GM12878 (cell line): ENCODE results near the gene PPP1CC. TPM values are rescaled to one million over a fixed set of nuclear protein-coding genes. Genes with fewer than 3 reads are reported as not detected.
A peak's percentile ranks its signal among the peaks of the same experiment; 100 is the strongest.

Experiments
- ATAC-seq: fragments of 200-7000 bp; cut with Tn5 transposase; 3 replicates; pipeline ENCODE4 v1.9.1; 2020; ENCODE audit warnings: mild to moderate bottlenecking, moderate library complexity
- BruUV-seq: library from RNA; stranded (reverse); fragments of 400-500 nt; replicated peaks from 2 replicates; lab custom pipeline; 2021; lab: Mats Ljungman, UMichigan
- CTCF ChIA-PET: fragments of 300-600 bp; sonication (Branson Sonifier 250); formaldehyde crosslinking; extraction: SDS; loops from one replicate; lab custom pipeline; 2021; ENCODE audit warnings: inconsistent platforms; lab: Yijun Ruan, JAX
- POLR2A ChIA-PET: fragments of 350-600 bp; formaldehyde crosslinking; extraction: SDS; loops from one replicate; lab custom pipeline; 2021; ENCODE audit warnings: inconsistent platforms; lab: Charles Lee
- RAD21 ChIA-PET: fragments of 300-600 bp; sonication (Branson Sonifier 250); formaldehyde crosslinking; loops from one replicate; lab custom pipeline; 2023; ENCODE audit warnings: antibody characterized with exemption; ENCODE audit not compliant: unreplicated experiment; lab: Charles Lee
- SMC1A ChIA-PET: fragments of 300-600 bp; sonication (Branson Sonifier 250); formaldehyde crosslinking; loops from one replicate; lab custom pipeline; 2023; ENCODE audit not compliant: unreplicated experiment, uncharacterized antibody; lab: Charles Lee
- DNase-seq: peaks from one replicate; pipeline ENCODE4 v3.0.0-alpha.2; 2011; ENCODE audit warnings: low read depth, low spot score
- FAIRE-seq: peaks from 3 replicates; lab custom pipeline; 2011; peaks lifted over from hg19 to GRCh38; lab: Jason Lieb, UNC
- H2AFZ ChIP-seq: 2 replicates; pipeline ENCODE4 v1.6.0; 2011; ENCODE audit warnings: low read depth, low read length, control low read depth; ENCODE audit not compliant: control insufficient read depth
- H3K27ac ChIP-seq: 2 replicates; pipeline ENCODE4 v1.5.1; 2011; ENCODE audit warnings: control low read depth; ENCODE audit not compliant: control insufficient read depth, insufficient read depth
- H3K27me3 ChIP-seq, 2 experiments: replicated peaks in 1 of 2; 2 replicates each; pipeline versions ENCODE4 v1.6.0 to v1.6.1; 2011; ENCODE audit warnings: low read length in 1 of 2; ENCODE audit not compliant: control insufficient read depth in 2 of 2, insufficient read depth in 2 of 2
- H3K36me3 ChIP-seq, 2 experiments: 2 replicates each; pipeline ENCODE4 v1.5.1; 2011; ENCODE audit warnings: low read length in 1 of 2; ENCODE audit not compliant: control insufficient read depth in 2 of 2, insufficient read depth in 2 of 2
- H3K4me1 ChIP-seq: 2 replicates; pipeline ENCODE4 v1.6.1; 2011; ENCODE audit warnings: mild to moderate bottlenecking, low read length, moderate library complexity, mixed read lengths; ENCODE audit not compliant: control insufficient read depth, insufficient read depth
- H3K4me2 ChIP-seq: 2 replicates; pipeline ENCODE4 v1.6.0; 2011; ENCODE audit warnings: control low read depth; ENCODE audit not compliant: control insufficient read depth, insufficient read depth
- H3K4me3 ChIP-seq: fragments of 200-600 bp; sonication (generic); 2 replicates; pipeline ENCODE4 v1.5.1; 2016
- H3K79me2 ChIP-seq: 2 replicates; pipeline ENCODE4 v1.6.0; 2011; ENCODE audit warnings: low read length; ENCODE audit not compliant: control insufficient read depth, insufficient read depth
- H3K9ac ChIP-seq: 2 replicates; pipeline ENCODE4 v1.8.0; 2011; ENCODE audit warnings: low read length, control low read depth, mixed read lengths; ENCODE audit not compliant: control insufficient read depth, insufficient read depth
- H3K9me3 ChIP-seq: replicated peaks from 3 replicates; pipeline ENCODE4 v1.5.1; 2011; ENCODE audit warnings: mild to moderate bottlenecking, low read length; ENCODE audit not compliant: control insufficient read depth, insufficient read depth
- H4K20me1 ChIP-seq: 2 replicates; pipeline ENCODE4 v1.6.0; 2011; ENCODE audit not compliant: control insufficient read depth, insufficient read depth
- CHD2 ChIP-seq: IDR thresholded peaks from 2 replicates; pipeline ENCODE4 v1.6.1; 2011; ENCODE audit warnings: low read depth, low read length, improper control_type of control experiment, borderline replicate concordance
- RCOR1 ChIP-seq: conservative IDR thresholded peaks from 2 replicates; pipeline ENCODE4 v1.6.1; 2012; ENCODE audit warnings: low read depth, low read length, improper control_type of control experiment
- WGBS: methylation state at CpG from one replicate; pipeline ENCODE4 v1.1.6; 2016; ENCODE audit warnings: low lambda C conversion rate; ENCODE audit not compliant: insufficient replicate concordance, insufficient coverage; ENCODE audit errors: missing lambda C conversion rate; 5-methylcytosine and 5-hydroxymethylcytosine counted together
- in situ Hi-C: fragments of 300-500 bp; cut with MboI; formaldehyde crosslinking; loops from 9 replicates; pipeline ENCODE4 v1.14.3; 2018; ENCODE audit warnings: mixed read lengths
- intact Hi-C: fragments of 100-400 bp; cut with micrococcal nuclease; formaldehyde crosslinking; loops from one replicate; pipeline ENCODE4 v1.14.2; 2022; ENCODE audit not compliant: unreplicated experiment
- polyA plus RNA-seq, 11 experiments: library from polyadenylated mRNA; depleted of rRNA in 4 of 11; unstranded in 6 of 11; stranded (reverse) in 5 of 11; fragments of >200 nt; fragmentation: Nextera tagmentation in 4 of 11; fragmentation: Illumina TruSeq in 1 of 11; extraction: Ambion mirVana in 4 of 11; extraction: Trizol in 1 of 11; gene quantifications; 1 replicate in 1 of 11; 2 replicates in 10 of 11; pipeline versions ENCODE4 v1.2.1 to v1.2.3, GENCODE V29; 2011 to 2016; ENCODE audit warnings: inconsistent platforms in 2 of 11, missing spikeins in 2 of 11, low read depth in 1 of 11
- total RNA-seq, 4 experiments: library from RNA; depleted of rRNA in 3 of 4; stranded (reverse); fragments of >200 nt in 3 of 4; fragmentation: Illumina TruSeq in 1 of 4; extraction: Trizol in 1 of 4; gene quantifications; 2 replicates each; pipeline versions ENCODE4 v1.2.1 to v1.2.3, GENCODE V29; 2013 to 2021
- TF ChIP-seq, protein P1 (sequence below): IDR thresholded peaks from 2 replicates; pipeline ENCODE4 v1.6.1; 2011; ENCODE audit warnings: low read depth, low read length, improper control_type of control experiment, borderline replicate concordance
- TF ChIP-seq, protein P2 (sequence below): fragments of 450-650 bp; IDR thresholded peaks from 2 replicates; pipeline ENCODE4 v1.6.1; 2016; ENCODE audit warnings: mild to moderate bottlenecking

Gene PPP1CC
- total and polyA plus RNA-seq, 10 of the 15 experiments (the other 5 are each of a cell fraction or from before 2014, with no cell fraction given): 64.4 to 279 (median 157) TPM

GRCh38 chr12:110684312-110684836 lies 58.3 kb downstream of the PPP1CC start (continued):
- TF ChIP-seq, protein P1, sequence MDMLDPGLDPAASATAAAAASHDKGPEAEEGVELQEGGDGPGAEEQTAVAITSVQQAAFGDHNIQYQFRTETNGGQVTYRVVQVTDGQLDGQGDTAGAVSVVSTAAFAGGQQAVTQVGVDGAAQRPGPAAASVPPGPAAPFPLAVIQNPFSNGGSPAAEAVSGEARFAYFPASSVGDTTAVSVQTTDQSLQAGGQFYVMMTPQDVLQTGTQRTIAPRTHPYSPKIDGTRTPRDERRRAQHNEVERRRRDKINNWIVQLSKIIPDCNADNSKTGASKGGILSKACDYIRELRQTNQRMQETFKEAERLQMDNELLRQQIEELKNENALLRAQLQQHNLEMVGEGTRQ: no peak
- no peak for TF ChIP-seq CHD2

DNA sequence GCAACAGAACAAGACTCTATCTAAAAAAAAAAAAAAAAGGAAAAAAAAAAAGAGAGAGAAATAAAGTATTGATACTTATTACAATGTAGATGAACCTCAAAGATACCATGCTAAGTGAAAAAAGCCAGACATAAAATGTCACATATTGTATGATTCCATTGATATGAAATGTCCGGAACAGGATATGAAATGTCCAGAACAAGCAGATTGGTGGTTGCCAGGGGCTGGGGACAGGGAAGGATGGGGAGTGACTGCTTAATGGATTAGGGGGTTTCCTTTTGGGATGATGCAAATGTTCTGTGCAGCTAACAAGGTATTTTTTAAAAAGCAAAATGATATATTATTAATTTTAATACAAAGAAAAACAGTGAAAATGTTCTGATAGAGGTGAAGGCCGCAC lies 58.8 kb downstream of the PPP1CC start:
- WGBS: 98% methylated on average over 2 of the region's 2 CpGs
- ChIA-PET CTCF (interaction anchor here (0.8 to 1.4 kb wide), 4 partner anchors 8 to 15 kb away, joined by 3 read pairs; no protein-coding TSS in a partner anchor), POLR2A (interaction anchor here (0.9 to 5.1 kb wide), 3 partner anchors 16 to 78 kb away, joined by 6 to 80 read pairs (median 7); no protein-coding TSS in a partner anchor), SMC1A (interaction anchor here (0.7 to 8.3 kb wide), 8 partner anchors 8 to 71 kb away, joined by 3 to 80 read pairs (median 4); no protein-coding TSS in a partner anchor), RAD21 (interaction anchor here (0.7 to 3.6 kb wide), 6 partner anchors 14 to 82 kb away, joined by 3 to 43 read pairs (median 6); no protein-coding TSS in a partner anchor)
- no peaks in the 10 kb centered on the region for H3K27me3 ChIP-seq
- H3K4me3 ChIP-seq: no peak overlapping the region; the same call in 1 of the 2 replicates
- BruUV-seq: no TSS peak
- peaks cover 32% of the 10 kb centered on the region for H3K4me1 ChIP-seq
- no peak overlapping the region; the same call in 1 of the 2 replicates for H3K9ac ChIP-seq
- H3K4me2 ChIP-seq: no peak overlapping the region
- H3K36me3 ChIP-seq: peaks cover 6 to 23% of the 10 kb centered on the region in 2 experiments; a peak in 2 of 4 replicates
- intact Hi-C loops (no loop called here), in situ Hi-C loops (no loop called here)
- no peak for TF ChIP-seq RCOR1
- TF ChIP-seq, protein P2, sequence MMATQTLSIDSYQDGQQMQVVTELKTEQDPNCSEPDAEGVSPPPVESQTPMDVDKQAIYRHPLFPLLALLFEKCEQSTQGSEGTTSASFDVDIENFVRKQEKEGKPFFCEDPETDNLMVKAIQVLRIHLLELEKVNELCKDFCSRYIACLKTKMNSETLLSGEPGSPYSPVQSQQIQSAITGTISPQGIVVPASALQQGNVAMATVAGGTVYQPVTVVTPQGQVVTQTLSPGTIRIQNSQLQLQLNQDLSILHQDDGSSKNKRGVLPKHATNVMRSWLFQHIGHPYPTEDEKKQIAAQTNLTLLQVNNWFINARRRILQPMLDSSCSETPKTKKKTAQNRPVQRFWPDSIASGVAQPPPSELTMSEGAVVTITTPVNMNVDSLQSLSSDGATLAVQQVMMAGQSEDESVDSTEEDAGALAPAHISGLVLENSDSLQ: no peak
- peaks cover 74% of the 10 kb centered on the region for H3K79me2 ChIP-seq
- H2AFZ ChIP-seq: no peak overlapping the region
- H4K20me1 ChIP-seq: no peaks in the 10 kb centered on the region
- no peak for FAIRE-seq
- no peak for DNase-seq
- ATAC-seq: no peak
- H3K27ac ChIP-seq: peak overlapping the region; percentile 68
- no peaks in the 10 kb centered on the region; the same call in 2 of the 3 replicates for H3K9me3 ChIP-seq
